Mesothelial cell of epicardium (in vitro differentiated cells): ENCODE data around the gene NSL1. TPM values are rescaled to one million over a fixed set of nuclear protein-coding genes. Genes with fewer than 3 reads are reported as not detected.
"Not testable (repeated sequence)": the region's sequence is repeated elsewhere in the genome, so short reads cannot be mapped to it uniquely, and the experiment has no call there.

Experiments
- DNase-seq, 2 experiments: peaks; one replicate each; pipeline ENCODE4 v3.0.0; 2021; ENCODE audit warnings: low spot score in 2 of 2; ENCODE audit not compliant: unreplicated experiment in 2 of 2
- H3K27ac Mint-ChIP-seq: 2 replicates; pipeline ENCODE4 v1.8.0; 2021; ENCODE audit warnings: mixed read lengths
- H3K27me3 Mint-ChIP-seq: 2 replicates; pipeline ENCODE4 v1.8.0; 2021; ENCODE audit warnings: low read depth, mixed read lengths
- H3K36me3 Mint-ChIP-seq: 2 replicates; pipeline ENCODE4 v1.8.0; 2021; ENCODE audit warnings: mixed read lengths
- H3K4me1 Mint-ChIP-seq: 2 replicates; pipeline ENCODE4 v1.8.0; 2021; ENCODE audit warnings: mixed read lengths
- H3K4me3 Mint-ChIP-seq: 2 replicates; pipeline ENCODE4 v1.8.0; 2021; ENCODE audit warnings: mild to moderate bottlenecking, moderate library complexity, mixed read lengths
- H3K9me3 Mint-ChIP-seq: 2 replicates; pipeline ENCODE4 v1.8.0; 2021; ENCODE audit warnings: mixed read lengths
- CTCF ChIP-seq: fragments of 200-600 bp; sonication (generic); IDR thresholded peaks from one replicate; pipeline ENCODE4 v1.5.0; 2021; ENCODE audit warnings: antibody characterized with exemption; ENCODE audit not compliant: unreplicated experiment
- total RNA-seq: library from RNA; stranded (reverse); gene quantifications from 3 replicates; pipeline ENCODE4 v1.2.1, GENCODE V29; 2021

The NSL1 gene
- total RNA-seq, 1 donor from 2014 or later, result 26.1 TPM

GRCh38 chr1:212731630-212732029, 59.9 kb downstream of the NSL1 start:
- no peak for DNase-seq
- no peak overlapping the region for H3K4me3 Mint-ChIP-seq
- H3K4me1 Mint-ChIP-seq, result no peaks in the 10 kb centered on the region
- no peaks in the 10 kb centered on the region for H3K27me3 Mint-ChIP-seq
- TF ChIP-seq CTCF, result no peak
- H3K27ac Mint-ChIP-seq, result no peak overlapping the region
- H3K36me3 Mint-ChIP-seq, result peaks cover 14% of the 10 kb centered on the region
- H3K9me3 Mint-ChIP-seq, result peaks cover 4% of the 10 kb centered on the region

GRCh38 chr1:212728606-212729005, 63.0 kb downstream of the NSL1 start:
- peaks cover 21% of the 10 kb centered on the region for H3K9me3 Mint-ChIP-seq
- H3K4me1 Mint-ChIP-seq, result no peaks in the 10 kb centered on the region
- H3K36me3 Mint-ChIP-seq, result peaks cover 20% of the 10 kb centered on the region
- H3K4me3 Mint-ChIP-seq, result no peak overlapping the region
- no peak overlapping the region for H3K27ac Mint-ChIP-seq
- H3K27me3 Mint-ChIP-seq, result no peaks in the 10 kb centered on the region
- DNase-seq, result no peak
- no peak for TF ChIP-seq CTCF

GRCh38 chr1:212727386-212728181, 64.0 kb downstream of the NSL1 start:
- H3K4me3 Mint-ChIP-seq, result no peak overlapping the region
- H3K27me3 Mint-ChIP-seq, result no peaks in the 10 kb centered on the region

GRCh38 chr1:212724679-212725078, 66.9 kb downstream of the NSL1 start:
- not testable (repeated sequence) for DNase-seq, H3K4me1 Mint-ChIP-seq, H3K27me3 Mint-ChIP-seq, H3K4me3 Mint-ChIP-seq, H3K27ac Mint-ChIP-seq
- Mint-ChIP-seq H3K9me3 (peaks cover 21% of the 10 kb centered on the region), H3K36me3 (peaks cover 20% of the 10 kb centered on the region)

More at GRCh38 chr1:212727386-212728181, 64.0 kb downstream of the NSL1 start:
- no peak for TF ChIP-seq CTCF
- Mint-ChIP-seq H3K27ac (no peak overlapping the region), H3K4me1 (no peaks in the 10 kb centered on the region), H3K9me3 (peaks cover 21% of the 10 kb centered on the region), H3K36me3 (peaks cover 20% of the 10 kb centered on the region)
- no peak for DNase-seq

- H3K4me3 Mint-ChIP-seq, result no peak overlapping the region
- DNase-seq, result no peak
- H3K4me1 Mint-ChIP-seq, result no peaks in the 10 kb centered on the region
- H3K36me3 Mint-ChIP-seq, result peaks cover 20% of the 10 kb centered on the region
- H3K9me3 Mint-ChIP-seq, result peaks cover 21% of the 10 kb centered on the region
- H3K27ac Mint-ChIP-seq, result no peak overlapping the region
- TF ChIP-seq CTCF, result no peak
- peaks cover 10% of the 10 kb centered on the region for H3K27me3 Mint-ChIP-seq
Observed at GRCh38 chr1:212722270-212722957, 69.2 kb downstream of the NSL1 start.
